ENCODE measurements around the gene NR6A1. TPM values are rescaled to one million over a fixed set of nuclear protein-coding genes. Genes with fewer than 3 reads are reported as not detected.

The NR6A1 gene
- total and polyA plus RNA-seq, 2 experiments from 2014 or later = 44.2 to 139 TPM

DNA sequence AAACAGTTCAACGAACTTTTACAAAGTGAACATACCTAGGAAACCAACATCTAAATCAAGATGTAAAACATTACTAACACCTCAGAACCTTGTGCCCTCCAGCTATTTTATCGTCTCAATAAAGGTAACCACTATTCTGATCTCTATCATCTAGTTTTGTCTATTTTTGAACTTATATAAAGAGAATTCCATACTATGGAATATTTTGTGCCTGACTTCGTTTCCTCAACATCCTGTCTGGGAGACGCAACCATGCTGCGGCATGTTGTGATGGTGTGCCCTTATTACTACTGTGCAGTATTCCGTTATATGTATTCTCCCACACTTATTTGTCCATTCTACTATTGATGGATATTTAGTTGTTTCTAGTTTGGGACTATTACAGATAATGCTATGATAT, 99.2 kb downstream of the NR6A1 start:
- no peak for TF ChIP-seq ZNF114 (CRISPR knock-in tag; IDR thresholded peaks at IDR 0.05)
- TF ChIP-seq STAT1 (IDR thresholded peaks at IDR 0.05; ENCODE audit: unreplicated experiment) = no peak
- no peak for TF ChIP-seq POLR2AphosphoS5 (IDR thresholded peaks at IDR 0.05; ENCODE audit: low read depth)
- TF ChIP-seq, protein P1, sequence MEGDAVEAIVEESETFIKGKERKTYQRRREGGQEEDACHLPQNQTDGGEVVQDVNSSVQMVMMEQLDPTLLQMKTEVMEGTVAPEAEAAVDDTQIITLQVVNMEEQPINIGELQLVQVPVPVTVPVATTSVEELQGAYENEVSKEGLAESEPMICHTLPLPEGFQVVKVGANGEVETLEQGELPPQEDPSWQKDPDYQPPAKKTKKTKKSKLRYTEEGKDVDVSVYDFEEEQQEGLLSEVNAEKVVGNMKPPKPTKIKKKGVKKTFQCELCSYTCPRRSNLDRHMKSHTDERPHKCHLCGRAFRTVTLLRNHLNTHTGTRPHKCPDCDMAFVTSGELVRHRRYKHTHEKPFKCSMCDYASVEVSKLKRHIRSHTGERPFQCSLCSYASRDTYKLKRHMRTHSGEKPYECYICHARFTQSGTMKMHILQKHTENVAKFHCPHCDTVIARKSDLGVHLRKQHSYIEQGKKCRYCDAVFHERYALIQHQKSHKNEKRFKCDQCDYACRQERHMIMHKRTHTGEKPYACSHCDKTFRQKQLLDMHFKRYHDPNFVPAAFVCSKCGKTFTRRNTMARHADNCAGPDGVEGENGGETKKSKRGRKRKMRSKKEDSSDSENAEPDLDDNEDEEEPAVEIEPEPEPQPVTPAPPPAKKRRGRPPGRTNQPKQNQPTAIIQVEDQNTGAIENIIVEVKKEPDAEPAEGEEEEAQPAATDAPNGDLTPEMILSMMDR (conservative IDR thresholded peaks at IDR 0.05; ENCODE audit: low read depth in 2 of 2) = no peak
- TF ChIP-seq EZH2phosphoT487 (IDR thresholded peaks at IDR 0.05; ENCODE audit: unreplicated experiment) = no peak
- TF ChIP-seq, protein P2, sequence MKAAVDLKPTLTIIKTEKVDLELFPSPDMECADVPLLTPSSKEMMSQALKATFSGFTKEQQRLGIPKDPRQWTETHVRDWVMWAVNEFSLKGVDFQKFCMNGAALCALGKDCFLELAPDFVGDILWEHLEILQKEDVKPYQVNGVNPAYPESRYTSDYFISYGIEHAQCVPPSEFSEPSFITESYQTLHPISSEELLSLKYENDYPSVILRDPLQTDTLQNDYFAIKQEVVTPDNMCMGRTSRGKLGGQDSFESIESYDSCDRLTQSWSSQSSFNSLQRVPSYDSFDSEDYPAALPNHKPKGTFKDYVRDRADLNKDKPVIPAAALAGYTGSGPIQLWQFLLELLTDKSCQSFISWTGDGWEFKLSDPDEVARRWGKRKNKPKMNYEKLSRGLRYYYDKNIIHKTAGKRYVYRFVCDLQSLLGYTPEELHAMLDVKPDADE (IDR thresholded peaks at IDR 0.05) = no peak
- TF ChIP-seq, protein P3, sequence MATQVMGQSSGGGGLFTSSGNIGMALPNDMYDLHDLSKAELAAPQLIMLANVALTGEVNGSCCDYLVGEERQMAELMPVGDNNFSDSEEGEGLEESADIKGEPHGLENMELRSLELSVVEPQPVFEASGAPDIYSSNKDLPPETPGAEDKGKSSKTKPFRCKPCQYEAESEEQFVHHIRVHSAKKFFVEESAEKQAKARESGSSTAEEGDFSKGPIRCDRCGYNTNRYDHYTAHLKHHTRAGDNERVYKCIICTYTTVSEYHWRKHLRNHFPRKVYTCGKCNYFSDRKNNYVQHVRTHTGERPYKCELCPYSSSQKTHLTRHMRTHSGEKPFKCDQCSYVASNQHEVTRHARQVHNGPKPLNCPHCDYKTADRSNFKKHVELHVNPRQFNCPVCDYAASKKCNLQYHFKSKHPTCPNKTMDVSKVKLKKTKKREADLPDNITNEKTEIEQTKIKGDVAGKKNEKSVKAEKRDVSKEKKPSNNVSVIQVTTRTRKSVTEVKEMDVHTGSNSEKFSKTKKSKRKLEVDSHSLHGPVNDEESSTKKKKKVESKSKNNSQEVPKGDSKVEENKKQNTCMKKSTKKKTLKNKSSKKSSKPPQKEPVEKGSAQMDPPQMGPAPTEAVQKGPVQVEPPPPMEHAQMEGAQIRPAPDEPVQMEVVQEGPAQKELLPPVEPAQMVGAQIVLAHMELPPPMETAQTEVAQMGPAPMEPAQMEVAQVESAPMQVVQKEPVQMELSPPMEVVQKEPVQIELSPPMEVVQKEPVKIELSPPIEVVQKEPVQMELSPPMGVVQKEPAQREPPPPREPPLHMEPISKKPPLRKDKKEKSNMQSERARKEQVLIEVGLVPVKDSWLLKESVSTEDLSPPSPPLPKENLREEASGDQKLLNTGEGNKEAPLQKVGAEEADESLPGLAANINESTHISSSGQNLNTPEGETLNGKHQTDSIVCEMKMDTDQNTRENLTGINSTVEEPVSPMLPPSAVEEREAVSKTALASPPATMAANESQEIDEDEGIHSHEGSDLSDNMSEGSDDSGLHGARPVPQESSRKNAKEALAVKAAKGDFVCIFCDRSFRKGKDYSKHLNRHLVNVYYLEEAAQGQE (IDR thresholded peaks at IDR 0.05; ENCODE audit: unreplicated experiment) = no peak
- no peak for TF ChIP-seq CREB1 (CRISPR knock-in tag; IDR thresholded peaks at IDR 0.05; ENCODE audit: low read depth)
- TF ChIP-seq ZNF331 (CRISPR knock-in tag; IDR thresholded peaks at IDR 0.05; ENCODE audit: low read depth) = no peak
- TF ChIP-seq JUNB (IDR thresholded peaks at IDR 0.05; ENCODE audit: unreplicated experiment) = no peak
- Histone ChIP-seq H3K36me3 (ENCODE audit: insufficient read depth) (no peaks in the 10 kb centered on the region), H3K79me2 (replicated peaks; ENCODE audit: insufficient read depth) (peaks cover 5% of the 10 kb centered on the region; the same call in 1 of the 2 replicates), H3K27me3 (ENCODE audit: insufficient read depth) (no peaks in the 10 kb centered on the region), H3F3A (replicated peaks; ENCODE audit: low read depth) (no peaks in the 10 kb centered on the region), H3K4me3 (no peak overlapping the region), H3K9me2 (ENCODE audit: insufficient read depth) (no peaks in the 10 kb centered on the region), H2AFZ (no peak overlapping the region), H3K4me1 (ENCODE audit: insufficient read depth) (no peaks in the 10 kb centered on the region), H3K4me2 (no peak overlapping the region), H3K27ac (ENCODE audit: low read depth) (no peak overlapping the region), H4K20me1 (replicated peaks; ENCODE audit: insufficient read depth) (no peaks in the 10 kb centered on the region; the same call in 1 of the 2 replicates)
- no peak overlapping the region for H3K4me3 Mint-ChIP-seq
- DNase-seq (ENCODE audit: low spot score) = no peak
- H3K27ac Mint-ChIP-seq = no peak overlapping the region
- no peak for ATAC-seq
- H3K4me1 Mint-ChIP-seq = peaks cover 3% of the 10 kb centered on the region; the same call in 2 of the 3 replicates
- no peaks in the 10 kb centered on the region for H3K36me3 Mint-ChIP-seq (ENCODE audit: low read depth)
- H3K27me3 Mint-ChIP-seq (ENCODE audit: insufficient read depth, low read depth, poor library complexity) = no peaks in the 10 kb centered on the region
- no peaks in the 10 kb centered on the region for H3K9me3 Mint-ChIP-seq
